ENCODE data around the gene NOP14. TPM values are rescaled to one million over a fixed set of nuclear protein-coding genes. Genes with fewer than 3 reads are reported as not detected.

Gene NOP14
- total RNA-seq, 1 experiment from 2014 or later = 9.9 TPM

GRCh38 chr4:2893772-2894171, 69.4 kb downstream of the NOP14 start:
- peaks cover 4% of the 10 kb centered on the region; the same call in 1 of the 2 replicates for H3K36me3 ChIP-seq
- no peak overlapping the region for H3K4me3 ChIP-seq
- no peaks in the 10 kb centered on the region for H3K4me1 ChIP-seq (replicated peaks)
- H3K27me3 ChIP-seq (replicated peaks) = no peaks in the 10 kb centered on the region
- H3K9me3 ChIP-seq (replicated peaks) = no peaks in the 10 kb centered on the region
- H3K27ac ChIP-seq = no peak overlapping the region
- DNase-seq (ENCODE audit: low read depth in 1 of 2, low spot score in 2 of 2) = no peak

- H3K4me1 ChIP-seq (replicated peaks) = no peaks in the 10 kb centered on the region
- no peak for DNase-seq (ENCODE audit: low read depth in 1 of 2, low spot score in 2 of 2)
- no peaks in the 10 kb centered on the region for H3K9me3 ChIP-seq (replicated peaks)
- no peak overlapping the region for H3K4me3 ChIP-seq
- H3K36me3 ChIP-seq = no peaks in the 10 kb centered on the region; the same call in 1 of the 2 replicates
- H3K27me3 ChIP-seq (replicated peaks) = no peaks in the 10 kb centered on the region
- H3K27ac ChIP-seq = no peak overlapping the region
Measured at GRCh38 chr4:2891294-2891693, 71.9 kb downstream of the NOP14 start.

- no peaks in the 10 kb centered on the region for H3K9me3 ChIP-seq (replicated peaks)
- peaks cover 8% of the 10 kb centered on the region for H3K36me3 ChIP-seq
- no peaks in the 10 kb centered on the region for H3K27me3 ChIP-seq (replicated peaks)
- H3K27ac ChIP-seq = no peak overlapping the region
- no peak for DNase-seq (ENCODE audit: low read depth in 1 of 2, low spot score in 2 of 2)
- no peak overlapping the region for H3K4me3 ChIP-seq
- no peaks in the 10 kb centered on the region for H3K4me1 ChIP-seq (replicated peaks)
Measured at GRCh38 chr4:2888886-2889285, 74.3 kb downstream of the NOP14 start.

Other genes with a start within 250 kb of the NOP14 start
- 37.2 and 49.7 TPM in 2 replicates for gene TNIP2, start 207.1 kb downstream of the NOP14 start, total RNA-seq (2014; rRNA removed; shearing (Covaris generic))
- gene SH3BP2, start 170.3 kb downstream of the NOP14 start, total RNA-seq (2014; rRNA removed; shearing (Covaris generic)) = 5.9 and 7.6 TPM in 2 replicates
- 98.4 and 138 TPM in 2 replicates for gene ADD1, start 119.6 kb downstream of the NOP14 start, total RNA-seq (2014; rRNA removed; shearing (Covaris generic))
- 1.2 and 1.7 TPM in 2 replicates for gene GRK4, start 165 bp upstream of the NOP14 start, total RNA-seq (2014; rRNA removed; shearing (Covaris generic))
- not detected in 2 replicates for gene HTT-AS, start 111.1 kb upstream of the NOP14 start, total RNA-seq (2014; rRNA removed; shearing (Covaris generic))
- 7.2 and 12.6 TPM in 2 replicates for gene HTT, start 111.3 kb upstream of the NOP14 start, total RNA-seq (2014; rRNA removed; shearing (Covaris generic))